OCI-LY3 (cell line): Measurements from ENCODE around the gene THOP1.

Experiments
- H2AFZ ChIP-seq: fragments of 200-600, 300-600 bp; shearing (Covaris generic); 2 replicates; pipeline ENCODE4 v1.6.0; 2014; ENCODE audit warnings: antibody characterized with exemption, low read depth, low read length
- H3K27ac ChIP-seq: fragments of 200-600, 300-600 bp; sonication (generic); 2 replicates; pipeline ENCODE4 v1.5.1; 2014; ENCODE audit warnings: mild to moderate bottlenecking, low read length, moderate library complexity, mixed read lengths
- H3K27me3 ChIP-seq: fragments of 200-600, 300-600 bp; sonication (generic); 2 replicates; pipeline ENCODE4 v1.6.1; 2014; ENCODE audit warnings: low read depth, low read length, mixed read lengths
- H3K36me3 ChIP-seq: fragments of 200-600, 300-600 bp; sonication (generic); replicated peaks from 2 replicates; pipeline ENCODE3; 2014; ENCODE audit warnings: low read depth, low read length, mixed read lengths
- H3K4me1 ChIP-seq: fragments of 300-600, 200-600 bp; sonication (generic); 2 replicates; pipeline ENCODE4 v1.6.1; 2014; ENCODE audit warnings: low read length, mixed read lengths
- H3K4me2 ChIP-seq: fragments of 200-600, 300-600 bp; sonication (generic); 2 replicates; pipeline ENCODE4 v1.6.1; 2014; ENCODE audit warnings: low read length, mixed read lengths
- H3K4me3 ChIP-seq: fragments of 300-600, 200-600 bp; sonication (generic); 2 replicates; pipeline ENCODE4 v1.5.1; 2014; ENCODE audit warnings: antibody characterized with exemption, mild to moderate bottlenecking, low read length, moderate library complexity
- H3K79me2 ChIP-seq: fragments of 300-600, 200-600 bp; shearing (Covaris generic); 2 replicates; pipeline ENCODE4 v1.6.1; 2014; ENCODE audit warnings: mild to moderate bottlenecking, low read length, mixed read lengths
- H3K9ac ChIP-seq: fragments of 300-600, 200-600 bp; shearing (Covaris generic); 2 replicates; pipeline ENCODE4 v1.6.0; 2014; ENCODE audit warnings: mild to moderate bottlenecking, low read length, moderate library complexity
- H3K9me3 ChIP-seq: fragments of 200-600, 300-600 bp; shearing (Covaris generic); 2 replicates; pipeline ENCODE4 v1.6.1; 2014; ENCODE audit warnings: low read length, mixed read lengths; ENCODE audit not compliant: insufficient read depth
- H4K20me1 ChIP-seq: fragments of 200-600, 300-600 bp; sonication (generic); 2 replicates; pipeline ENCODE4 v1.6.1; 2016; ENCODE audit warnings: low read length, mixed read lengths; ENCODE audit not compliant: insufficient read depth
- CTCF ChIP-seq: fragments of 200-600, 300-600 bp; sonication (generic); IDR thresholded peaks from 2 replicates; pipeline ENCODE4 v1.5.1; 2014; ENCODE audit warnings: antibody characterized with exemption, low read length, low read depth
- EZH2phosphoT487 ChIP-seq: fragments of 200-600 bp; shearing (Covaris generic); IDR thresholded peaks from 2 replicates; pipeline ENCODE4 v1.6.1; 2018; ENCODE audit warnings: antibody characterized with exemption, mixed run types, low read depth

The THOP1 gene

GRCh38 chr19:2756477-2756876, 28.8 kb upstream of the THOP1 start:
- TF ChIP-seq CTCF (no peak), EZH2phosphoT487 (no peak)
- H3K9me3 ChIP-seq = no peaks in the 10 kb centered on the region
- no peaks in the 10 kb centered on the region for H3K4me1 ChIP-seq
- no peak overlapping the region for H3K4me2 ChIP-seq
- H2AFZ ChIP-seq = no peak overlapping the region
- no peaks in the 10 kb centered on the region for H3K27me3 ChIP-seq
- peaks cover 46% of the 10 kb centered on the region for H3K36me3 ChIP-seq
- no peaks in the 10 kb centered on the region for H4K20me1 ChIP-seq
- no peak overlapping the region for H3K9ac ChIP-seq
- H3K4me3 ChIP-seq = no peak overlapping the region
- H3K79me2 ChIP-seq = no peaks in the 10 kb centered on the region
- H3K27ac ChIP-seq = no peak overlapping the region

GRCh38 chr19:2756921-2757881, 28.1 kb upstream of the THOP1 start:
- H3K36me3 ChIP-seq = peaks cover 46% of the 10 kb centered on the region
- no peaks in the 10 kb centered on the region for H3K4me1 ChIP-seq
- H3K9ac ChIP-seq = no peak overlapping the region
- H3K79me2 ChIP-seq = no peaks in the 10 kb centered on the region
- TF ChIP-seq CTCF (no peak), EZH2phosphoT487 (no peak)
- H4K20me1 ChIP-seq = no peaks in the 10 kb centered on the region
- H3K9me3 ChIP-seq = no peaks in the 10 kb centered on the region
- no peak overlapping the region for H3K4me2 ChIP-seq
- H2AFZ ChIP-seq = no peak overlapping the region
- H3K27me3 ChIP-seq = no peaks in the 10 kb centered on the region
- no peak overlapping the region for H3K27ac ChIP-seq
- no peak overlapping the region for H3K4me3 ChIP-seq

- no peaks in the 10 kb centered on the region for H4K20me1 ChIP-seq
- H3K4me3 ChIP-seq = no peak overlapping the region
- H3K4me2 ChIP-seq = no peak overlapping the region
- no peaks in the 10 kb centered on the region for H3K27me3 ChIP-seq
- TF ChIP-seq EZH2phosphoT487 = no peak
- no peak for TF ChIP-seq CTCF
- H2AFZ ChIP-seq = no peak overlapping the region
- peaks cover 48% of the 10 kb centered on the region for H3K36me3 ChIP-seq
- no peak overlapping the region for H3K27ac ChIP-seq
- H3K79me2 ChIP-seq = no peaks in the 10 kb centered on the region
- H3K4me1 ChIP-seq = no peaks in the 10 kb centered on the region
- no peaks in the 10 kb centered on the region for H3K9me3 ChIP-seq
- H3K9ac ChIP-seq = no peak overlapping the region
These were observed 26.5 kb upstream of the THOP1 start for GRCh38 chr19:2758601-2759313.

GRCh38 chr19:2759362-2759761, 25.9 kb upstream of the THOP1 start:
- H3K27ac ChIP-seq = no peak overlapping the region
- no peaks in the 10 kb centered on the region for H4K20me1 ChIP-seq
- TF ChIP-seq EZH2phosphoT487 = no peak
- no peak for TF ChIP-seq CTCF
- no peaks in the 10 kb centered on the region for H3K79me2 ChIP-seq
- H3K27me3 ChIP-seq = no peaks in the 10 kb centered on the region
- H3K4me3 ChIP-seq = no peak overlapping the region
- no peak overlapping the region for H3K4me2 ChIP-seq
- H3K4me1 ChIP-seq = no peaks in the 10 kb centered on the region
- H3K9me3 ChIP-seq = no peaks in the 10 kb centered on the region
- H2AFZ ChIP-seq = no peak overlapping the region
- peaks cover 51% of the 10 kb centered on the region for H3K36me3 ChIP-seq
- H3K9ac ChIP-seq = no peak overlapping the region
